Right ventricle myocardium superior (tissue), 1 donor: ENCODE measurements around the gene CLIC6. TPM values are rescaled to one million over a fixed set of nuclear protein-coding genes. Genes with fewer than 3 reads are reported as not detected.
"Not testable (repeated sequence)": the region's sequence is repeated elsewhere in the genome, so short reads cannot be mapped to it uniquely, and the experiment has no call there.

ENCODE experiments used
- ATAC-seq: fragments of 200-7000 bp; cut with Tn5 transposase; one replicate; pipeline ENCODE4 v1.9.1; 2020; ENCODE audit warnings: mild to moderate bottlenecking; ENCODE audit not compliant: poor library complexity
- DNase-seq: peaks from one replicate; pipeline ENCODE4 v3.0.0-alpha.2; 2020
- intact Hi-C: fragments of 100-400 bp; cut with DNase I; formaldehyde crosslinking; loops from one replicate; pipeline ENCODE4 v1.11.2; 2022
- total RNA-seq: library from RNA; stranded (reverse); fragmentation: NEBNext Ultra II Directional; extraction: Animal tissue kit (Norgen Biotek cat#: 25700); gene quantifications from one replicate; pipeline ENCODE4 v1.2.1, GENCODE V29; 2021
- donor health status: DM: no; HTN: yes; CAD: no; lungs with severe emphysema.

CLIC6 gene
- total RNA-seq, 1 donor from 2014 or later = 7.7 TPM

DNA sequence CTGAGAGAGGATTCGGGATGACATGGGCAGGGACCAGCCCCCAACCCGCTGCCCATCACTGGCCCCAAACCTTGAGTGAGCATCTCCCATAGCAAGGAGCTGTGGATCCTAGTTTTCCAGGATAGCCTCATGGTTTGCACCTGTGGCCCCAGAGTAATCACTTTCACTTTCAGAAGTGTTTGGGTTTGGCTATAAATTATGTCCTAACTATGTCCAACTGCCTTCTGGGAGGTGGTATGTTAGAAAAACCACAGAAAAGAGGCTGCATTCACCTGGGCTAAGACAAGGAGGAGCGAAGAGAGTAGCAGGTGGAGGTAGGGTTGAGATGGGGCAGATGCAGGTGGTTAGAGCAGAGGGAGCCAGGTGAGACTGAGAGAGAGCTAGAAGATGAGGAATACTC, 19.4 kb upstream of the CLIC6 start:
- ATAC-seq (no peak), DNase-seq (no peak)
- intact Hi-C loops = no loop called here

DNA sequence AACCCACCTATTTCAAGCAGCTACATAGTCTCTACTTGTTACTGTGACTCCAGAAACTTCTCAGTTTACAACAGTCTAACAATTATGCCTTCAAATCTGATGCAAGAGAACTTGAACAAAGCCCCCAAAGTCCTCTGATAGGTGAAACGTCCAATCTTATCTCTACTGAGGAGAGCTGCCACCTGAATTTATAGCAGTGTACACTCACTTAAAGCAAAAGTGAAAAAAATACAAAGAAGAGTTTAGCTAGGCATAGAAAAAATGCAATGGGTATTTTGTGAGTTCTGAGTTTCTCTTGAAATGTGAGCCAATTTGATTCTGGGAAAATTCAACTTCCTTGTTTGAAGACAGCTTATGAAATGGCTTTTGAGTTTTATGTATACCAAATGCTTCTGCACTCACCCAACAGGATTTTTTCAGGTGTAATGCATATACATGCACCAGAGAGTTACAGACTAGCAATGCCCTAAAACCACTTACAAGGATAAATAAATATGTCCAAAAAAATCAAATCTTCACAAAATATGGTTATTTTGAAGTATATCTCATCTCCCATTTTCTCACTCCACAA, 17.8 kb upstream of the CLIC6 start:
- DNase-seq (no peak), ATAC-seq (no peak)
- intact Hi-C loops = no loop called here

DNA sequence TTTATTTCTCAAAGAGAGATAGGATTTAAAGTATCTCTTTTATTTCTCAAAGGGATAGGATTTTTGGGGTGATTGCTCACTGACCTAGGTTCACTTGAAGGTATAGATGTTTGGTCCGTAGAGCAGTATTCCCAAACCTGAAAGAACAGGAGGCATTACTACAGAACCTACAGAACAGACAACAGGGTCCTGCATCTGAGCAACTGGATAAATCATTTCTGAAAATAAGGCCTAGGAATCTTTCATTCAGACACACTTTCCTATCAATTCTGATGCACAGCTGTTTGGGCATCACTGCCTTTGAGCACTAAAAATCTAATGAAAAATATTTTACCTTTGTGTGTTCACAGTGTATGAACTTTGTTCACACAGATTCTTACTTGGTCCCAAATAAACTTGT, 17.2 kb upstream of the CLIC6 start:
- ATAC-seq = no peak
- no peak for DNase-seq
- intact Hi-C loops = no loop called here

DNA sequence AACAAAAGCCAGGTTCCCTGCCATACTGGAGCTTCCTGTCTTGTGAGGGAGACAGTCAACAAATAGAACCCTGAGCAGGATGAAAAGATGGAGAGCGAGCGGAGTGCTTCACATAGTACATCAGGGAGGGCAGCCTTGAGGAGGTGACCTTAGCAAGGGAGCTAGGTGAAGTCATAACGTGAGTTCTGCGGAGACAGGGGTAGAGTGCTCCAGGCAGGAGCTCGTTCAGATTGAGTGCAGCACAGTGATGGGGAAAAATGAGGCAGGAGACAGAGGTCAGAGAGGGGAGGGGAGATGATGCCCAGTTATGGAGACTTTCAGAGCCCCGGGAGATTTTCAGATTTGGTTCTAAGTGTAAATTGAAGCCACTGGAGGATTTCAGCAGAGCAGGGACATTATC, 15.3 kb upstream of the CLIC6 start:
- intact Hi-C loops = no loop called here
- ATAC-seq (no peak), DNase-seq (no peak)

DNA sequence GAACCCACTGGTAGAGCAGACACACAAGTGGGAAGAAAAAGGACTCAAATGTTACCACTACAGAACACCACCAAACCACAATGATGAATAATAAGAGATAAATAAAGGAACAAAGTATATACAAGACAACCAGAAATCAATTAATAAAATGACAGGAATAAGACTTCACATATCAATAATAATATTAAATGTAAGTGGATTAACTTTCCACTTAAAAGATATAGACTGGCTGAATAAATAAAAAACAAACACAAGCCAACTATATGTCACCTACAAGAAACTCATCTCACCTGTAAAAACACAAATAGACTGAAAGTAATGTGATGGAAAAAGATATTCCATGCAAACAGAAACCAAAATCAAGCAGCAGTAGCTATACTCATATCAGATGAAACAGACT, 6.9 kb upstream of the CLIC6 start:
- intact Hi-C loops = no loop called here
- ATAC-seq = no peak
- no peak for DNase-seq

DNA sequence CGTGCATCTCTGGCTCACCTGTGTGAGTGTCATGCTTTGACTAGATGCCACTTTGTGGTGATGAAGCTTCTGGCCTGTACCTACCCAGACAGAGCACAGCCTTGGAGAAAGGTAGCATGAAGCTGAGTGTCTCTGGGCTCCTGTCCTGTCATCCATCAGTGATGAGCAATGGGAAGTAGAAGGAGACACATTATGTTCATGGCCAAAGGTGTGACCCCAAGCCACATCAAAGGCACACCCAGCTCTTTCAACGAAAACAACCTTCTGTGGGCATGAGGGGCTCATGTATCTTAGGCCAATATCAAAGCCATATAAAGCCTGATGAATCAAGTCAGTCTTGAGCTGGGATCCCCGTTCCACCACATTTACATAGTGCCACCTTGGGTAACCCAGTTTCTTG, 1.0 kb upstream of the CLIC6 start:
- DNase-seq (no peak), ATAC-seq (no peak)
- intact Hi-C loops = no loop called here

DNA sequence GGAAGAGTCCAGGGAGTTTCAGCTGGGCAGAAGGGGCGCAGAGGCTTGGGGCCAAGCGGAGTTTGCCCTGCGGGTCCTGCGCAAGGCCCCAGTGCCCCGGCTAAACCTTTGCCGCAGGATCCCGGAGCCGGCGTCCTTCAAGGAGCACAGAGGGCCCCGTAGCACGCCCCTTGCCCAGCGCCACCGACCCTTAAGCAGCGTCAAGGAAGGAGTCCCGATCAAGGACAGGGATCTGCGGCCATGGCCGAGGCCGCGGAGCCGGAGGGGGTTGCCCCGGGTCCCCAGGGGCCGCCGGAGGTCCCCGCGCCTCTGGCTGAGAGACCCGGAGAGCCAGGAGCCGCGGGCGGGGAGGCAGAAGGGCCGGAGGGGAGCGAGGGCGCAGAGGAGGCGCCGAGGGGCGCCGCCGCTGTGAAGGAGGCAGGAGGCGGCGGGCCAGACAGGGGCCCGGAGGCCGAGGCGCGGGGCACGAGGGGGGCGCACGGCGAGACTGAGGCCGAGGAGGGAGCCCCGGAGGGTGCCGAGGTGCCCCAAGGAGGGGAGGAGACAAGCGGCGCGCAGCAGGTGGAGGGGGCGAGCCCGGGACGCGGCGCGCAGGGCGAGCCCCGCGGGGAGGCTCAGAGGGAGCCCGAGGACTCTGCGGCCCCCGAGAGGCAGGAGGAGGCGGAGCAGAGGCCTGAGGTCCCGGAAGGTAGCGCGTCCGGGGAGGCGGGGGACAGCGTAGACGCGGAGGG, 520 bp downstream of the CLIC6 start:
- ATAC-seq = peak; percentile 84
- DNase-seq = no peak
- intact Hi-C loops = no loop called here

DNA sequence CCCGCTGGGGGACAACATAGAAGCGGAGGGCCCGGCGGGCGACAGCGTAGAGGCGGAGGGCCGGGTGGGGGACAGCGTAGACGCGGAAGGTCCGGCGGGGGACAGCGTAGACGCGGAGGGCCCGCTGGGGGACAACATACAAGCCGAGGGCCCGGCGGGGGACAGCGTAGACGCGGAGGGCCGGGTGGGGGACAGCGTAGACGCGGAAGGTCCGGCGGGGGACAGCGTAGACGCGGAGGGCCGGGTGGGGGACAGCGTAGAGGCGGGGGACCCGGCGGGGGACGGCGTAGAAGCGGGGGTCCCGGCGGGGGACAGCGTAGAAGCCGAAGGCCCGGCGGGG, 1.1 kb downstream of the CLIC6 start:
- DNase-seq, intact Hi-C loops: not testable (repeated sequence)
- ATAC-seq = peak; percentile 45

DNA sequence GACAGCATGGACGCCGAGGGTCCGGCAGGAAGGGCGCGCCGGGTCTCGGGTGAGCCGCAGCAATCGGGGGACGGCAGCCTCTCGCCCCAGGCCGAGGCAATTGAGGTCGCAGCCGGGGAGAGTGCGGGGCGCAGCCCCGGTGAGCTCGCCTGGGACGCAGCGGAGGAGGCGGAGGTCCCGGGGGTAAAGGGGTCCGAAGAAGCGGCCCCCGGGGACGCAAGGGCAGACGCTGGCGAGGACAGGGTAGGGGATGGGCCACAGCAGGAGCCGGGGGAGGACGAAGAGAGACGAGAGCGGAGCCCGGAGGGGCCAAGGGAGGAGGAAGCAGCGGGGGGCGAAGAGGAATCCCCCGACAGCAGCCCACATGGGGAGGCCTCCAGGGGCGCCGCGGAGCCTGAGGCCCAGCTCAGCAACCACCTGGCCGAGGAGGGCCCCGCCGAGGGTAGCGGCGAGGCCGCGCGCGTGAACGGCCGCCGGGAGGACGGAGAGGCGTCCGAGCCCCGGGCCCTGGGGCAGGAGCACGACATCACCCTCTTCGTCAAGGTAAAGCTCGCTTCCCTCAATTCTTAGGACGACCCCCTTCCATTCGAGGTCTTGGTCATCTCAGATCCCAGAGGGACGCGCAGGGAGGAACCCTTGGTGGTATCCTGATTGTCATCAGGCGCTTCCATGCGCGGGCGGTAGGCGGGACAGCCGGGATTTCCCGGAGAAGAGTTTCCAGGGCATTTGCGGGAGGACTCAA, 1.6 kb downstream of the CLIC6 start:
- no peak for DNase-seq
- peak; percentile 42 for ATAC-seq
- intact Hi-C loops = no loop called here

DNA sequence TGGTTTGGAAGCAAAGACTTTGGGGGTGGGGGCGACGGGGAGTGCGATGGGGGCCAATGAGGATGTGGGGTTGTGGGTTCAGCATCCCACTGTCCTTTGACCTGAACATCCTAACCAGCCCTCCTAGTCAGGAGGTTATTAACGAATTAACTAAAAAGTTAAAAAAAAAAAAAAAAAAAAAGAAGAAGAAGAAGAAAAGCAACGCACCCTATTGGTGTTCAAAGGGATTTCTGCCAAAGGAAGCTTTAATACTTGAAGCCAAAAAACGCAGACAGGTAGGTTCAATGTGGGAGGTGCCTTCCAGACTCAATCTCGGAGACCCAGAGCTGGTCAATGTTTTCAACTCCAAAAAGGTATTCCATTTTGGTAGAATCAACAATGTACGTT, 2.2 kb downstream of the CLIC6 start:
- ATAC-seq (no peak), DNase-seq (no peak)
- intact Hi-C loops = no loop called here

DNA sequence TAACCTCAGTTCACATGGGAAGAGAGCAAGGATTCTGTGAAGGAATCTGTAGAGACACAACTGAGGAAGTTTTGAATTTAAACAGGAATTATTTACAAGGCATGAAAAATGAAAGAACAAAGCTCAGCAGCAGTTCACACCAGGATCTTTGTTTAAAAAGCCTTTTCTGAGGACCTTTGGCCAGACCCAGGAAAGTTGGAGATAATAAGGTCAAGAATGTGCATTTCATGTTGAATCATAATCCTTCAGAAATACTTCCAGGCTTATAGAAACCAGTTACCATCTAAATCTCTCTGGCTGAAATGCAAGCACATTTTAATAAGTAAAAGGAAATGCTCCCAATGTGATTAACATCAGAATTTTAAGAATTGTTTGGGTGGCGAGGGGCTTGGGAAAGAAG, 2.7 kb downstream of the CLIC6 start:
- intact Hi-C loops = no loop called here
- no peak for ATAC-seq

DNA sequence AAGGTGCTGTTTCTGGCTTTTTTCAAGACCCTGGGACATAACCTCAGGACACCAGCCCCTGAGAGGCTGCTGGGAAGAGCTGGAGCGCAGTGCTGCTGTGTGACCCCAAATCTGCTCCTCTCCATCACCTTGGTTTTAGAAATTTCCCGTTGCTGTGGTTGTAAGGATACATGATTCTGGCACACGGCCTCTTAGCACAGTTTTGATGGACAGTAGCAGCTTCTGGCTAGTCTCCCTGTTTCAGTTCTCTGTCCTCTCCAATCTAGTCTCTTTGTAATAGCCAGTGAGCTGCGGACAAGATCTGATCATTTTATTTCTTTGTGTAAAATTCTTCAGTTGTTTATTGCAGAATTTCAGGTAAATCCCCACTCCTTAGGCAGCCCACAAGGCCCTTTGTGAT, 3.1 kb downstream of the CLIC6 start:
- intact Hi-C loops = no loop called here
- DNase-seq (no peak), ATAC-seq (no peak)

More for the DNA sequence above, 2.7 kb downstream of the CLIC6 start:
- DNase-seq = no peak

DNA sequence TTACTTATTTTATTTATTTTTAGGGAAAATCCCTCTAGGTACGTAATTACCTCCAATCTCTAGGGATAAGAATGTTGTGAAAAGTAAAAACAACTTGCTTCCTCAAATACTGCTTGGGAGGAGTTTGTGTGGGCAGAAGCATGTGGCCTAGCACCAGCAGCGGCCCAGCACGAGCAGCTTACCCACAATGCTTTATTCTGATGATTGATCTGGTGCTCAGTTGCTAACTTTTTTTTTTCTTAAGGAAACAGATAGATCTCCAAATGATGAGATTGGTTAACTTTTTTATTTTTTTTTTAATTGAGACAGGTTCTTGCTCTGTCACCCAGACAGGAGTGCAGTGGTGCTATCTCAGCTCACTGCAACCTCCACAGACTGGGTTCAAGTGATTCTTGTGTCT, 4.2 kb downstream of the CLIC6 start:
- intact Hi-C loops = no loop called here
- ATAC-seq (no peak), DNase-seq (no peak)

DNA sequence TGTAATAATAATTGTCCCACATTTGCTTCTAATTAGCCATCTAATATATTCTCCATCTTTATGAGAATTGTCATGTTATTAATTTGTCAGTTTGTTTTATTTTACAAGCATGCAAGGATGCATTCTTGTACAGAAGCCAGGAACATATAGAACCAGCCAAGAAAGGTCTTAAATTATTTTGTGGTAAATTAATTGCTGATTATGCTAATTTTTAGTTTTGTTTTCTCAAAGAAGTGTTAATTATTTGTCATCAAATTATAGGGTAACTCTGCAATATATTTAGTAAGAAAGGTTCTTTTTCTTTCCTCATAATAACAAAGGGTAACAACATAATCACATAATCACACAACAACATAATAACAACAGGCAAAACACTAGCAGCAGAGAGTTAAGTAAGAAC, 5.7 kb downstream of the CLIC6 start:
- DNase-seq (no peak), ATAC-seq (no peak)
- intact Hi-C loops = no loop called here

DNA sequence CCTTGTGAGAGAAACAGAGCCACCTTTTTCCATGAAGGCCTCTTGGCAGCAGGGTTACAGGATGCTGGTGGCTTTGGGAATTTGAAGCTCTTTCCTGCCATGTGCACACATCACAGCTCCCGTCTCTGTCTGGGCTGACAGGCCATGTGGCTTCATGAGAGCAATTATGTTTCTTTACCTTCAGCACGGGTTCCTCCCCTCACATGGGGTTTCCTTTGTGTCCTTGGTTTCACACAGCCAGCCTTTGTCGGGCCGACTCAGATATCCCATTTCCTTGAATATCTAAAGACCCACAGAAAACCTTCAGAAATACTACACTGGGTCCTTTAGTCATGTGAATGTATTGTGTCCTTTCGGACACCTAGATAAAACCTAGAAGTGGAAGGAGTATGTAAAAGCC, 7.1 kb downstream of the CLIC6 start:
- no peak for DNase-seq
- ATAC-seq = no peak
- intact Hi-C loops = no loop called here

DNA sequence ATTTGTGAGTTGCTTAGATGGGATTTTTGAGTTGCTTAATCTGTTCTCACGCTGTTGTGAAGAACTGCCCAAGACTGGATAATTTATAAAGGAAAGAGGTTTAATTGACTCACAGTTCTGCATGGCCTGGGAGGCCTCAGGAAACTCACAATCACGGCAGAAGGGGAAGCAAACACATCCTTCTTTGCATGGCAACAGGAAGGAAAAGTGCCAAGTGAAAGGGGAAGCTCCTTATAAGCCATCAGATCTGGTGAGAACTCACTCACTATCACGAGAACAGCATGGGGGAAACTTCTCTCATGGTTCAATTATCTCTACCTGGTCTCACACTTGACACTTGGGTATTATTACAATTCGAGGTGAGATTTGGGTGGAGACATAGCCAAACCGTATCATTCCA, 10.3 kb downstream of the CLIC6 start:
- ATAC-seq = no peak
- intact Hi-C loops = no loop called here
- DNase-seq = no peak

DNA sequence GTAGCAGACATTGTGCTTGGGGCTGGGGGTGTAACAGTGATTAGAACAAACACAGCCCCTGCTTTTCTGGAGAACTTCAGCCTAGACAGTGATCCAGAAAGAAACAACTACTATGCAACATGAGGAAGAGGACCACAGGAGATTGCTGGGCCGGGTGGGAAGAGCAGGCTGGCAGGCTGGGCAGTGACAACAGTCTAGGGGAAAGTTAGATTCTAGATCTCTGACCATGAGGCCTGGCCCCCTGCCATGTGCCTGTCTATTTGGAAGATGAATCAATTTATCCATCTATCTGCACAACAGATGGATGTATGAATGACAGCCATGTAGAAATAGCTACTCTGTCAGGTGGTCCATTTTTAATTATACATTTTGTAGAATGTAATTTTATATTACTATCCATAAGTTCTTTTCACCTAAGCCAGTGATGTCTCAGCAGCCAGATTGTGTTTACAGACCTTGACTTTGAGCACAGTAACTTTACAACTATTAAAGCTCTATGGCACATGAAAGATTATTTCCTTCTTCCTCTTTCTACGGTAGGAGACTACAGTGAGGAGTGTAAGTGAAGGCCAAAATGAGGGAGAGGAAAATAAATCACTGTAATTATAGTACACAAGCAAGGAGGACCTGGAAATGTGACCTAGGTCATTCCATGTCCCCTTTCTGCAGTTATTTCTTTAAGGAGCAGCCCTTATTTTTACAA, 15.5 kb downstream of the CLIC6 start:
- ATAC-seq = no peak
- intact Hi-C loops = no loop called here

DNA sequence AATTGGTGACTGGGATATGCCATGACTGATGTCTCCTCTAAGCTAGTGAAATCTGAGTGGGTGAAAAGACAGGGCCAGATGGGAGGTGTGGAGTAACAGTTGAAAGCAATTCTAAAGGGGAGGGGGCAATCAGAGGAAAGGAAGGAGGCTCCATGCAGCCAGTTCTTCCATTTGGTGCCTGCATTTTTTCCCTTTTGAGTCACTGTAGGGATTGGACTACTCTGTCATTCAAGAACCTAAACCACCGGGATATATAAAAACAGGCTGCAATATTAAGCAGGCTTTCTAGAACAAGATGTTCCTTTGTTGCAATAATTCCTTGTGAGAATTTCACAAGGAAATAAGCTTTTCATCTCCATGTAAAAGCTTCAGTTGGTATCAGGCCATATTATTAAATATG, 18.3 kb downstream of the CLIC6 start:
- intact Hi-C loops = no loop called here
- DNase-seq = no peak
- ATAC-seq = no peak

More for the DNA sequence above, 15.5 kb downstream of the CLIC6 start:
- DNase-seq = no peak

DNA sequence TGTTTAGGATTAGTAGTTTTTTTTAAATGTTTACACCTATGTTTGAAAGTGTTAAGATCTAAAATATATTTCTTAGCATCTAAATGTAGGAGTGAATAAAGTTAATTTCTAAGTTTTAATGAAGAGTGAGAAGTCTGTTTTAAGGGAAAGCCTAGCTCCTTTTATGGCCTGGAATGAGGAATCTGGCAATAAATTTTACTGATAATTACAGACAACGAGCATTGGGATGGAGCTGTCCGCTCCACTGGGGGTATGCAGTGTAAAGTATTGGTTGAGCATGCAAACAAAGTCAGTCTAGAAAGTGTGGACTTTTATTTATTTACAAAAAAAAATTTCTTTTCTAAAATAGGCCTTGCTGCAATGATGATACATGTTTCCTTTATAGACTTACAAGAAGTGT, 19.0 kb downstream of the CLIC6 start:
- intact Hi-C loops = no loop called here
- ATAC-seq = no peak
- DNase-seq = no peak

DNA sequence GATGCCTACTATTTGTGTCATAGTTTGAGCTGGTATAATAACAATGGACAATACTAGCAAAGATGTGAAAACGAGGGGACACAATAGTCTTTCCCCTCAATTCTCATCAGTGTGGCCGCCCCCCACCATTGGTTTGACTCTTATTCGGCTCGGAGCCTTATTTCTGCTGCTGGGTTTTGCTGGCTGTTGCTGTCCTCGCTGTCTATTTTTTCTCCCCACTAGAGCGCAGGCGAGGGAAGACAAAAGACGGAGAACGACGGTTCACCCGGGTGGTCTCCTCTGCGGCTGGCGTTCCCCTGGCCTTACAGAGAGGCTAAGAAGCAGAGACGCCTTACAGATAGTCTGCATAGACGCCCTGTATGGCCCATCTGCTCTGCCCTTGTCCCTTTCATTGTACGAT, 19.4 kb downstream of the CLIC6 start:
- ATAC-seq (no peak), DNase-seq (no peak)
- intact Hi-C loops = no loop called here
